Measurements from ENCODE around the gene SYT1.

Gene SYT1

DNA sequence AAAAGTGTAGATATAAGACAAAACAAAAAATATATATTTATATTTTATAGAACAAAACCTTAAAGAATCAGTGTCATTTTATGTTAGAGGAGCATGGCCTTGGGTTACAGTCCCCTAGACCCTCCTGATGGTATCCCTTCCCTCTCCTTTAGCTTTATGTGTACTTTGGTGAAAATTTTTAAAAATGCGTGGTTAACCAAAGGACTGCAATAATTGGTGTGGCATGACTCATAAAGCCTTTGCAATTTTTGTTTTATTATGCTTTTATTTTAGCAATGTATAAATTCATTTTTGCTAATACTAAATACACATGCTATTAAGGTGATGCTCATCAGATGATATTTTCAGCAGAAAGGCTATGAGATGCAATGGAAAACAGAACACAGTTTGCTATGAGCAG, 264.4 kb downstream of the SYT1 start:
- no peak for DNase-seq
- Histone ChIP-seq H3K4me3 (ENCODE audit: low read depth, low read length) (no peak overlapping the region), H3K27me3 (ENCODE audit: insufficient read depth, low read depth, severe bottlenecking) (no peaks in the 10 kb centered on the region)

DNA sequence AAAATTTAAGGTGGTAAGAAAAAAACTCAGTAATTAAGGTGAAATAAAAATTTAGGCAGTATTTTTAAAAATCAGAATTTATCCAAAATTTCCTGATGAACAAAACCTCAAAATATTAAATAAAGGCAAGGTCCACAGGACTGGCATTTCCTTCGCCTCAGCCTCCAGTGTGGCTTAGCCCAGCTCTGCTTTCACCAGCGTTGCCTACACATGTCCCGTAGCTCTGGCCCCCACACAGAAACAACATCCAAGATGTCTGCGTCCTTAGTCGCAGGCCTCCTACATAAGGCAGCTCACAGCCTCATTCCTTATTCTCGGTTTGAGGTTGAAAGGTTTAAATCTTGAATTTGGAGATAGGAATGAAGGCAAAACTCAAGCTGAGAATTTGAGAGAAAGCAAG, 274.3 kb downstream of the SYT1 start:
- no peak for DNase-seq
- H3K27ac ChIP-seq = no peak overlapping the region
- H3K4me3 ChIP-seq (ENCODE audit: low read depth, low read length) = no peak overlapping the region
- no peaks in the 10 kb centered on the region for H3K27me3 ChIP-seq (ENCODE audit: insufficient read depth, low read depth, severe bottlenecking)
- TF ChIP-seq, protein P1, sequence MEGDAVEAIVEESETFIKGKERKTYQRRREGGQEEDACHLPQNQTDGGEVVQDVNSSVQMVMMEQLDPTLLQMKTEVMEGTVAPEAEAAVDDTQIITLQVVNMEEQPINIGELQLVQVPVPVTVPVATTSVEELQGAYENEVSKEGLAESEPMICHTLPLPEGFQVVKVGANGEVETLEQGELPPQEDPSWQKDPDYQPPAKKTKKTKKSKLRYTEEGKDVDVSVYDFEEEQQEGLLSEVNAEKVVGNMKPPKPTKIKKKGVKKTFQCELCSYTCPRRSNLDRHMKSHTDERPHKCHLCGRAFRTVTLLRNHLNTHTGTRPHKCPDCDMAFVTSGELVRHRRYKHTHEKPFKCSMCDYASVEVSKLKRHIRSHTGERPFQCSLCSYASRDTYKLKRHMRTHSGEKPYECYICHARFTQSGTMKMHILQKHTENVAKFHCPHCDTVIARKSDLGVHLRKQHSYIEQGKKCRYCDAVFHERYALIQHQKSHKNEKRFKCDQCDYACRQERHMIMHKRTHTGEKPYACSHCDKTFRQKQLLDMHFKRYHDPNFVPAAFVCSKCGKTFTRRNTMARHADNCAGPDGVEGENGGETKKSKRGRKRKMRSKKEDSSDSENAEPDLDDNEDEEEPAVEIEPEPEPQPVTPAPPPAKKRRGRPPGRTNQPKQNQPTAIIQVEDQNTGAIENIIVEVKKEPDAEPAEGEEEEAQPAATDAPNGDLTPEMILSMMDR (IDR thresholded peaks at IDR 0.05; ENCODE audit: low read depth, low read length) = no peak
- no peaks in the 10 kb centered on the region for H3K36me3 ChIP-seq
- no peaks in the 10 kb centered on the region for H3K9me3 ChIP-seq (ENCODE audit: severe bottlenecking)

More for the DNA sequence above, 264.4 kb downstream of the SYT1 start:
- TF ChIP-seq, protein P1 (IDR thresholded peaks at IDR 0.05; ENCODE audit: low read depth, low read length) = no peak
- Histone ChIP-seq H3K36me3 (no peaks in the 10 kb centered on the region; the same call in 1 of the 2 replicates), H3K27ac (no peak overlapping the region), H3K9me3 (ENCODE audit: severe bottlenecking) (no peaks in the 10 kb centered on the region)

DNA sequence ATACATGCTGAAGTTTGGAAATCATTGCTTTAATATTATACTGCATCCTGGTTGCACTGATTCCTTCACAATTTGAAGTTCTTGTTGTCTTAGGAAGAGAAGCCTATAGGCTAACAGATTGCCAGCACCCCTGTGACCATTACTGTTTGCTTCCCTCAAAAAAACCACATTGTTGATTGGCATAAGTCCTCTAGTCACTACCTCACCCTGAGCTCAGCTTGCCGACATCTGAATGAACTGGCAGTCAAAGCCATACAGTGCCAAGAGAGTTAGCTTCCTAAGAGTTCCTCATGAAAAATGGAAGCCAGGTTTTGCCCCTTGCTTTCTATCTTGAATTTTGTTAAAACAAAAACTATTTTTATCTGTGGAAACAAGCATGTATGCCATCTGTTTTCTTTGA, 276.1 kb downstream of the SYT1 start:
- Histone ChIP-seq H3K27me3 (ENCODE audit: insufficient read depth, low read depth, severe bottlenecking) (no peaks in the 10 kb centered on the region), H3K36me3 (no peaks in the 10 kb centered on the region), H3K9me3 (ENCODE audit: severe bottlenecking) (no peaks in the 10 kb centered on the region), H3K4me3 (ENCODE audit: low read depth, low read length) (no peak overlapping the region), H3K27ac (no peak overlapping the region)
- DNase-seq = no peak
- TF ChIP-seq, protein P1 (IDR thresholded peaks at IDR 0.05; ENCODE audit: low read depth, low read length) = no peak

DNA sequence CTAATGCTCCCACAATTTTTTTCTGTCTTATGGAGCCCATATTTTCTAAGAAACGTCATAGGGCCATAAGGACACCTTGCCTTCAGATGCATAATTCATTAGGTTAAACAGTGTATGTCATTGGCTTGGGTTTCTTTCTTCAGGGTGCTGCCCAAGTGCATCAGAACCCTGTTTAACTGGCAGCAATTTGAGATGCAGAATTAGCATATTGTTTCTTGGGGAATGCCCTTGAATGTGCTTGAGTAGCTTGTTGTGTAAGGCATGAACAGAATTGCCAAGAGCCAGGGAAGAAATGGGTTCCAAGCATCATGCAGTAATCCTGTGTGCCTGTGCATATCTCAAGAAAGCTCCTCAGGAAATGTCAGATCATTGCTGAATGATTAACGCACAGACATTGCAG, 277.2 kb downstream of the SYT1 start:
- Histone ChIP-seq H3K27ac (no peak overlapping the region), H3K36me3 (no peaks in the 10 kb centered on the region), H3K9me3 (ENCODE audit: severe bottlenecking) (no peaks in the 10 kb centered on the region), H3K4me3 (ENCODE audit: low read depth, low read length) (no peak overlapping the region), H3K27me3 (ENCODE audit: insufficient read depth, low read depth, severe bottlenecking) (no peaks in the 10 kb centered on the region)
- TF ChIP-seq, protein P1 (IDR thresholded peaks at IDR 0.05; ENCODE audit: low read depth, low read length) = no peak
- DNase-seq = no peak

DNA sequence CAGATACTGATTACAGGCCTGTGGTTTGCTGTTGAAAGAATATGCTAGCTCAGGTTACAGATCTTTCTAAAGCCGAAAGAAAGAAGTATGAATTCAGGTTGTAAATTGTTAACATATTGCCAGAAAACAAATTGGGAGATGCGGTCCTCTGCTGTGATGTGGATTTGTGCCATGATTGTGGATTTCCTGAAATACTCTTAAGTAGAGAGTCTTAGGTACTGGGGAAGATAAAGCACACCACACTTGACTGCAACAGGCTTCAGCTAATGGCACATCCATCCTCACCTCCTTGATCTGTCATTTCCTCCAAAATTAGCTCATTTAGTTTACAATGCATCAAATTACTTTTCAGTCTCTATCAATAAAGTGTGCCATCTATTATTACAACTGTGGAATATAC, 279.2 kb downstream of the SYT1 start:
- no peaks in the 10 kb centered on the region for H3K9me3 ChIP-seq (ENCODE audit: severe bottlenecking)
- no peak overlapping the region for H3K27ac ChIP-seq
- H3K36me3 ChIP-seq = no peaks in the 10 kb centered on the region
- TF ChIP-seq, protein P1 (IDR thresholded peaks at IDR 0.05; ENCODE audit: low read depth, low read length) = no peak
- H3K27me3 ChIP-seq (ENCODE audit: insufficient read depth, low read depth, severe bottlenecking) = no peaks in the 10 kb centered on the region
- no peak overlapping the region for H3K4me3 ChIP-seq (ENCODE audit: low read depth, low read length)
- no peak for DNase-seq

DNA sequence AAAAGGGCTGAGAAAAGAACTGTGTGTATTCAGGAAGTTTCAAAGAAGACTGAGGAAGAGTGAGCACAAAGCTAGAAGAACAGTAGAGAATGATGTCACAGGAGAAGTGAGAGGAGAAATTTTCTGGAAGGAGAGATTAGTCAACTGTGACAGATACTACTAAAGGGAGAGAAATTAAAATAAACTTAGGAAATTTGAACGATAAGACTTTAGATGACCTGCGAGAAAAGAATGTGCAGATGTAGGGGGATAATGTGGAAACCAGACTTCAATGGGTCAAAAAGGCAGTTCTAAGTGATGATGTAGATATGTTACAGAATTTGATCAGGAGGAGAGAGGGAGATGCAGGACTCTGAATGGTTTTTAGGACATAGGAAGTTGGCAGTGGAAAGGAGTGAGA, 287.4 kb downstream of the SYT1 start:
- Histone ChIP-seq H3K27me3 (ENCODE audit: insufficient read depth, low read depth, severe bottlenecking) (no peaks in the 10 kb centered on the region), H3K27ac (no peak overlapping the region), H3K9me3 (ENCODE audit: severe bottlenecking) (no peaks in the 10 kb centered on the region), H3K4me3 (ENCODE audit: low read depth, low read length) (no peak overlapping the region), H3K36me3 (no peaks in the 10 kb centered on the region)
- DNase-seq = no peak
- TF ChIP-seq, protein P1 (IDR thresholded peaks at IDR 0.05; ENCODE audit: low read depth, low read length) = no peak
